ENCODE measurements around the gene PRDM16. TPM values are rescaled to one million over a fixed set of nuclear protein-coding genes. Genes with fewer than 3 reads are reported as not detected.

Gene PRDM16
- total RNA-seq, 1 experiment from 2014 or later = 1.6 TPM

- no peak overlapping the region; the same call in 1 of the 2 replicates for H3K27ac Mint-ChIP-seq
- ChIA-PET POLR2A (no interaction called here), CTCF (interaction anchor here (2.0 kb wide), 1 partner anchor 64 kb away, joined by 6 read pairs; no protein-coding TSS in a partner anchor)
- no peak for ATAC-seq
- no peaks in the 10 kb centered on the region for H3K27me3 Mint-ChIP-seq (ENCODE audit: low read depth)
- H3K36me3 Mint-ChIP-seq = no peaks in the 10 kb centered on the region
- no peaks in the 10 kb centered on the region for H3K9me3 Mint-ChIP-seq
- H3K4me1 Mint-ChIP-seq = peaks cover 3% of the 10 kb centered on the region; the same call in 1 of the 2 replicates
- no peak overlapping the region for H3K4me3 Mint-ChIP-seq
- DNase-seq (ENCODE audit: low spot score) = no peak
- TF ChIP-seq ATF1 (CRISPR knock-in tag; IDR thresholded peaks at IDR 0.05) (no peak), EMX1 (CRISPR knock-in tag; IDR thresholded peaks at IDR 0.05) (no peak), KAT7 (CRISPR knock-in tag; IDR thresholded peaks at IDR 0.05; ENCODE audit: borderline replicate concordance) (no peak), ZNF138 (CRISPR knock-in tag; conservative IDR thresholded peaks at IDR 0.05) (no peak), FOXK1 (CRISPR knock-in tag; IDR thresholded peaks at IDR 0.05) (no peak), ZNF671 (CRISPR knock-in tag; IDR thresholded peaks at IDR 0.05) (no peak), CBFB (CRISPR knock-in tag; IDR thresholded peaks at IDR 0.05; ENCODE audit: low read depth) (no peak), USF1 (CRISPR knock-in tag; IDR thresholded peaks at IDR 0.05) (no peak), CREB1 (CRISPR knock-in tag; IDR thresholded peaks at IDR 0.05) (no peak), PRRX2 (CRISPR knock-in tag; IDR thresholded peaks at IDR 0.05) (no peak)
- TF ChIP-seq, protein P1, sequence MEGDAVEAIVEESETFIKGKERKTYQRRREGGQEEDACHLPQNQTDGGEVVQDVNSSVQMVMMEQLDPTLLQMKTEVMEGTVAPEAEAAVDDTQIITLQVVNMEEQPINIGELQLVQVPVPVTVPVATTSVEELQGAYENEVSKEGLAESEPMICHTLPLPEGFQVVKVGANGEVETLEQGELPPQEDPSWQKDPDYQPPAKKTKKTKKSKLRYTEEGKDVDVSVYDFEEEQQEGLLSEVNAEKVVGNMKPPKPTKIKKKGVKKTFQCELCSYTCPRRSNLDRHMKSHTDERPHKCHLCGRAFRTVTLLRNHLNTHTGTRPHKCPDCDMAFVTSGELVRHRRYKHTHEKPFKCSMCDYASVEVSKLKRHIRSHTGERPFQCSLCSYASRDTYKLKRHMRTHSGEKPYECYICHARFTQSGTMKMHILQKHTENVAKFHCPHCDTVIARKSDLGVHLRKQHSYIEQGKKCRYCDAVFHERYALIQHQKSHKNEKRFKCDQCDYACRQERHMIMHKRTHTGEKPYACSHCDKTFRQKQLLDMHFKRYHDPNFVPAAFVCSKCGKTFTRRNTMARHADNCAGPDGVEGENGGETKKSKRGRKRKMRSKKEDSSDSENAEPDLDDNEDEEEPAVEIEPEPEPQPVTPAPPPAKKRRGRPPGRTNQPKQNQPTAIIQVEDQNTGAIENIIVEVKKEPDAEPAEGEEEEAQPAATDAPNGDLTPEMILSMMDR (IDR thresholded peaks at IDR 0.05) = no peak
- TF ChIP-seq, protein P2, sequence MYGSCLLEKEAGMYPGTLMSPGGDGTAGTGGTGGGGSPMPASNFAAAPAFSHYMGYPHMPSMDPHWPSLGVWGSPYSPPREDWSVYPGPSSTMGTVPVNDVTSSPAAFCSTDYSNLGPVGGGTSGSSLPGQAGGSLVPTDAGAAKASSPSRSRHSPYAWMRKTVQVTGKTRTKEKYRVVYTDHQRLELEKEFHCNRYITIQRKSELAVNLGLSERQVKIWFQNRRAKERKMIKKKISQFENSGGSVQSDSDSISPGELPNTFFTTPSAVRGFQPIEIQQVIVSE (CRISPR knock-in tag; IDR thresholded peaks at IDR 0.05; ENCODE audit: borderline replicate concordance) = no peak
- TF ChIP-seq, protein P3, sequence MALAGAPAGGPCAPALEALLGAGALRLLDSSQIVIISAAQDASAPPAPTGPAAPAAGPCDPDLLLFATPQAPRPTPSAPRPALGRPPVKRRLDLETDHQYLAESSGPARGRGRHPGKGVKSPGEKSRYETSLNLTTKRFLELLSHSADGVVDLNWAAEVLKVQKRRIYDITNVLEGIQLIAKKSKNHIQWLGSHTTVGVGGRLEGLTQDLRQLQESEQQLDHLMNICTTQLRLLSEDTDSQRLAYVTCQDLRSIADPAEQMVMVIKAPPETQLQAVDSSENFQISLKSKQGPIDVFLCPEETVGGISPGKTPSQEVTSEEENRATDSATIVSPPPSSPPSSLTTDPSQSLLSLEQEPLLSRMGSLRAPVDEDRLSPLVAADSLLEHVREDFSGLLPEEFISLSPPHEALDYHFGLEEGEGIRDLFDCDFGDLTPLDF (CRISPR knock-in tag; IDR thresholded peaks at IDR 0.05) = no peak
- TF ChIP-seq, protein P4, sequence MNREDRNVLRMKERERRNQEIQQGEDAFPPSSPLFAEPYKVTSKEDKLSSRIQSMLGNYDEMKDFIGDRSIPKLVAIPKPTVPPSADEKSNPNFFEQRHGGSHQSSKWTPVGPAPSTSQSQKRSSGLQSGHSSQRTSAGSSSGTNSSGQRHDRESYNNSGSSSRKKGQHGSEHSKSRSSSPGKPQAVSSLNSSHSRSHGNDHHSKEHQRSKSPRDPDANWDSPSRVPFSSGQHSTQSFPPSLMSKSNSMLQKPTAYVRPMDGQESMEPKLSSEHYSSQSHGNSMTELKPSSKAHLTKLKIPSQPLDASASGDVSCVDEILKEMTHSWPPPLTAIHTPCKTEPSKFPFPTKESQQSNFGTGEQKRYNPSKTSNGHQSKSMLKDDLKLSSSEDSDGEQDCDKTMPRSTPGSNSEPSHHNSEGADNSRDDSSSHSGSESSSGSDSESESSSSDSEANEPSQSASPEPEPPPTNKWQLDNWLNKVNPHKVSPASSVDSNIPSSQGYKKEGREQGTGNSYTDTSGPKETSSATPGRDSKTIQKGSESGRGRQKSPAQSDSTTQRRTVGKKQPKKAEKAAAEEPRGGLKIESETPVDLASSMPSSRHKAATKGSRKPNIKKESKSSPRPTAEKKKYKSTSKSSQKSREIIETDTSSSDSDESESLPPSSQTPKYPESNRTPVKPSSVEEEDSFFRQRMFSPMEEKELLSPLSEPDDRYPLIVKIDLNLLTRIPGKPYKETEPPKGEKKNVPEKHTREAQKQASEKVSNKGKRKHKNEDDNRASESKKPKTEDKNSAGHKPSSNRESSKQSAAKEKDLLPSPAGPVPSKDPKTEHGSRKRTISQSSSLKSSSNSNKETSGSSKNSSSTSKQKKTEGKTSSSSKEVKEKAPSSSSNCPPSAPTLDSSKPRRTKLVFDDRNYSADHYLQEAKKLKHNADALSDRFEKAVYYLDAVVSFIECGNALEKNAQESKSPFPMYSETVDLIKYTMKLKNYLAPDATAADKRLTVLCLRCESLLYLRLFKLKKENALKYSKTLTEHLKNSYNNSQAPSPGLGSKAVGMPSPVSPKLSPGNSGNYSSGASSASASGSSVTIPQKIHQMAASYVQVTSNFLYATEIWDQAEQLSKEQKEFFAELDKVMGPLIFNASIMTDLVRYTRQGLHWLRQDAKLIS (CRISPR knock-in tag; IDR thresholded peaks at IDR 0.05; ENCODE audit: borderline replicate concordance) = no peak
- TF ChIP-seq, protein P5, sequence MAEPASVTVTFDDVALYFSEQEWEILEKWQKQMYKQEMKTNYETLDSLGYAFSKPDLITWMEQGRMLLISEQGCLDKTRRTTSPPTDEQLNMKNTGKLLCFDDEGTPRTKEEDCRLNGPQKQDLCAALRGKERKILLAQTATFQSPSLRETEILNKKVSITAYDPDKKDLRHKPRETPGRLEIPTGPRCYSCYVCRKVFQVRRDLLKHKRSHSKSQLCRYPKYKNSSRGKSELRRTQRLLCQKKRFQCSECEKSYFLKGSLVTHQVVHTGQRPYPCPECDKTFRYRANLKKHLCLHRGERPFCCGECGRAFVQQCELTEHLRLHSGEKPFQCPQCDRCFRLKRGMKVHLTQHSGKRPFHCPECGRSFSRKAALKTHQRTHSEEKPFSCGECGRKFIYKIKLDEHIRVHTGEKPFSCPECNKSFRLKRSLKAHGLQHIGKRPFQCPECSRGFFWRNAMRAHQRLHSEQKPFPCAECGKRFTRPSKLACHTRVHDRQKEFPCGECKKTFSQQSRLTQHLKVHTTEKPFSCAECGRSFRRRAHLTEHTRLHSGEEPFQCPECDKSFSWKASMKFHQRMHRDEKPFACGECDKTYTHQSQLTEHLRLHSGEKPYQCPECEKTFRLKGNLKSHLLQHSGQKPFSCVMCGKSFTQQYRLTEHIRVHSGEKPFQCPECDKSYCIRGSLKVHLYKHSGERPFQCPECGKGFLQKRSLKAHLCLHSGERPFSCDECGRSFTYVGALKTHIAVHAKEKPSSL (CRISPR knock-in tag; conservative IDR thresholded peaks at IDR 0.05) = no peak
These were observed 358.0 kb downstream of the PRDM16 start for GRCh38 chr1:3426956-3427535.
